HG03469 (cell line): ENCODE measurements around the gene DOCK9.

Experiments used
- ATAC-seq: cut with Tn5 transposase; IDR thresholded peaks from one replicate; pipeline ENCODE4 v1.9.1; 2021; ENCODE audit warnings: mild to moderate bottlenecking, moderate library complexity, moderate number of reproducible peaks; ENCODE audit not compliant: unreplicated experiment

Gene DOCK9

GRCh38 chr13:98978280-98978679 lies 416 bp upstream of the DOCK9 start:
- ATAC-seq = no peak

- ATAC-seq = no peak
These were observed 923 bp downstream of the DOCK9 start for GRCh38 chr13:98976941-98977340.

- no peak for ATAC-seq
These were observed 1.5 kb downstream of the DOCK9 start for GRCh38 chr13:98976338-98976737.

- no peak for ATAC-seq
These were observed 2.0 kb downstream of the DOCK9 start for GRCh38 chr13:98975822-98976261.

- no peak for ATAC-seq
These were observed 3.8 kb downstream of the DOCK9 start for GRCh38 chr13:98974053-98974452.

- ATAC-seq = no peak
These were observed 5.2 kb downstream of the DOCK9 start for GRCh38 chr13:98972627-98973026.

- ATAC-seq = no peak
These were observed 5.8 kb downstream of the DOCK9 start for GRCh38 chr13:98972059-98972458.

- ATAC-seq = no peak
These were observed 7.5 kb downstream of the DOCK9 start for GRCh38 chr13:98970330-98970729.

GRCh38 chr13:98967491-98967890 lies 10.4 kb downstream of the DOCK9 start:
- no peak for ATAC-seq

GRCh38 chr13:98966019-98966418 lies 11.8 kb downstream of the DOCK9 start:
- ATAC-seq = no peak

- no peak for ATAC-seq
These were observed 12.5 kb downstream of the DOCK9 start for GRCh38 chr13:98965325-98965724.

- no peak for ATAC-seq
These were observed 13.9 kb downstream of the DOCK9 start for GRCh38 chr13:98963917-98964316.

- no peak for ATAC-seq
These were observed 14.8 kb downstream of the DOCK9 start for GRCh38 chr13:98962901-98963590.

- no peak for ATAC-seq
These were observed 16.3 kb downstream of the DOCK9 start for GRCh38 chr13:98961503-98962105.

GRCh38 chr13:98960606-98961502 lies 17.0 kb downstream of the DOCK9 start:
- no peak for ATAC-seq

GRCh38 chr13:98959786-98960605 lies 17.9 kb downstream of the DOCK9 start:
- ATAC-seq = no peak

GRCh38 chr13:98959291-98959690 lies 18.6 kb downstream of the DOCK9 start:
- ATAC-seq = no peak

- no peak for ATAC-seq
These were observed 19.4 kb downstream of the DOCK9 start for GRCh38 chr13:98958443-98958794.

GRCh38 chr13:98957731-98958442 lies 20.0 kb downstream of the DOCK9 start:
- ATAC-seq = no peak

GRCh38 chr13:98955336-98955735 lies 22.5 kb downstream of the DOCK9 start:
- no peak for ATAC-seq
